ACC112 (cell line): ENCODE data around the gene CTU2.

ENCODE experiments used
- H2AFZ ChIP-seq: fragments of 200-600 bp; sonication (generic); one replicate; pipeline ENCODE4 v1.6.0; 2017; ENCODE audit warnings: antibody characterized with exemption, low read length; ENCODE audit not compliant: unreplicated experiment
- H3K27ac ChIP-seq: fragments of 200-600 bp; sonication (generic); 2 replicates; pipeline ENCODE4 v1.5.1; 2014; ENCODE audit warnings: low read depth, mild to moderate bottlenecking, antibody characterized with exemption, low read length, moderate library complexity
- H3K27me3 ChIP-seq: fragments of 200-600 bp; sonication (generic); 2 replicates; pipeline ENCODE4 v1.6.1; 2014; ENCODE audit warnings: mild to moderate bottlenecking, antibody characterized with exemption, low read length, moderate library complexity, mixed read lengths; ENCODE audit not compliant: insufficient read depth
- H3K36me3 ChIP-seq: fragments of 200-600 bp; sonication (generic); 2 replicates; pipeline ENCODE4 v1.6.1; 2016; ENCODE audit warnings: mild to moderate bottlenecking, antibody characterized with exemption, low read length, moderate library complexity, mixed read lengths; ENCODE audit not compliant: insufficient read depth
- H3K4me1 ChIP-seq: fragments of 200-600 bp; sonication (generic); one replicate; pipeline ENCODE4 v1.6.1; 2016; ENCODE audit warnings: low read length, mixed read lengths; ENCODE audit not compliant: insufficient read depth, unreplicated experiment, control insufficient read depth
- H3K4me3 ChIP-seq: fragments of 200-600 bp; sonication (generic); 2 replicates; pipeline ENCODE4 v1.5.1; 2014; ENCODE audit warnings: mild to moderate bottlenecking, low read depth, low read length
- H3K79me2 ChIP-seq: fragments of 200-600 bp; sonication (generic); one replicate; pipeline ENCODE4 v1.6.0; 2016; ENCODE audit warnings: low read length; ENCODE audit not compliant: control insufficient read depth, unreplicated experiment, insufficient read depth

Gene CTU2

DNA sequence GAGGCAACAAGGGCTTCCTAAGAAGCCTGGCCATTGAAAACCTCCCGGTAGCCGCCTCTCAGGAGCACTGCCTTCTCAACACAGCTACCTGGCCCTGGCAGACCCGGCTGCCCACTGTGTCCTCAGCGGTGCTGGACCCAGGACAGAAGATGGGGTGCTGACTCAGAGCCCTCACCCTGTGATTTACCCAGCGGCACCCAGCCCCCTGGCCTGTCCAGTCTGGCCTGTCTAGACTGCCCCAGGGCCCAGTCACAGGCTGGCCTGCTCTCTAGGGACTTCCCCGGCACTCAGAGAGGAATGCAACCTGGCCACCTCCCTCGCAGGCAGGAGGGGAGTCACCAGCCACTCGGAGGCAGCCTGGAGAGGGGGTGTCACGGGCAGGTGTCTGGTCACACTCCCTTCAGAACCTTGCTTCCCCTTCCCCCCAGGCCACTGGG is 58.6 kb downstream of the CTU2 start:
- no peaks in the 10 kb centered on the region for H3K36me3 ChIP-seq
- H3K27me3 ChIP-seq: no peaks in the 10 kb centered on the region
- no peak overlapping the region for H3K4me3 ChIP-seq
- H3K27ac ChIP-seq: no peak overlapping the region
- peaks cover 29% of the 10 kb centered on the region for H3K4me1 ChIP-seq
- H2AFZ ChIP-seq: no peak overlapping the region
- peaks cover 94% of the 10 kb centered on the region for H3K79me2 ChIP-seq
